ENCODE results near the gene NPPA. TPM values are rescaled to one million over a fixed set of nuclear protein-coding genes. Genes with fewer than 3 reads are reported as not detected.
A peak's percentile ranks its signal among the peaks of the same experiment; 100 is the strongest.

The NPPA gene
- total and polyA plus RNA-seq, 9 of the 15 experiments (the other 6 are each of a cell fraction or from before 2014, with no cell fraction given) = not detected

- H3K4me1 ChIP-seq (replicated peaks in 1 of 2; ENCODE audit: control insufficient read depth in 2 of 2, insufficient read depth in 2 of 2, low read length in 2 of 2) = peaks cover 35 to 40% of the 10 kb centered on the region in 2 experiments
- peaks cover 82% of the 10 kb centered on the region for H3K79me2 ChIP-seq (ENCODE audit: control insufficient read depth, insufficient read depth, low read length)
- no peaks in the 10 kb centered on the region for H3K9me3 ChIP-seq (replicated peaks; ENCODE audit: control insufficient read depth, insufficient read depth, low read depth, low read length)
- no peaks in the 10 kb centered on the region for H3K27me3 ChIP-seq (ENCODE audit: control insufficient read depth in 2 of 2, insufficient read depth in 2 of 2, low read length in 2 of 2)
- H4K20me1 ChIP-seq (replicated peaks; ENCODE audit: control insufficient read depth, insufficient read depth, low read length) = 0 out of 2 replicates have a peak, but pooled peaks cover 5% of the 10 kb centered on the region
- in situ Hi-C loops (cut with MboI) (no loop called here), intact Hi-C loops (cut with micrococcal nuclease) (loop anchor here (1.0 to 2.0 kb wide), 2 partner anchors 7 to 103 kb away; no protein-coding TSS in a partner anchor)
- H2AFZ ChIP-seq (ENCODE audit: low read depth, low read length) = peak within 1 kb of the TSS; percentile 91
- H3K4me2 ChIP-seq (ENCODE audit: insufficient read depth, low read length) = peak within 1 kb of the TSS; percentile 99
- peak; percentile 97 to 100 (median 98) for DNase-seq (ENCODE audit: extremely low read depth in 1 of 4, low spot score in 3 of 4)
- peak within 1 kb of the TSS; percentile 97 for H3K9ac ChIP-seq (ENCODE audit: insufficient read depth in 1 of 2, low read depth in 2 of 2, low read length in 2 of 2)
- BruUV-seq (replicated peaks) = TSS peak; percentile 45
- H3K36me3 ChIP-seq (ENCODE audit: control insufficient read depth, insufficient read depth, low read length) = peaks cover 51% of the 10 kb centered on the region
- peak within 1 kb of the TSS; percentile 81 for H3K4me3 ChIP-seq
- no peaks in the 10 kb centered on the region for H3K9me1 ChIP-seq (ENCODE audit: control insufficient read depth, insufficient read depth, low read length)
- peak; percentile 95 for FAIRE-seq
- peak within 1 kb of the TSS; percentile 98 for H3K27ac ChIP-seq (ENCODE audit: extremely low read depth, low read depth, low read length)
- ChIA-PET POLR2A (interaction anchor here (0.6 to 4.9 kb wide), 20 partner anchors 8 to 222 kb away, joined by 3 to 104 read pairs (median 4); partner anchors contain the start of gene MIIP), CTCF (ENCODE audit: low intra/inter-chr PET ratio) (no interaction called here)
- WGBS (ENCODE audit: insufficient coverage, low coverage, missing lambda C conversion rate) = under 1% methylated on average over 68 of the region's 72 CpGs
- ATAC-seq = peak; percentile 84
- TF ChIP-seq GTF2E2 (tag; IDR thresholded peaks at IDR 0.05) (peak; percentile 88), POLR2G (IDR thresholded peaks at IDR 0.05; ENCODE audit: low read depth, low read length) (peak; percentile 98), SMC3 (conservative IDR thresholded peaks at IDR 0.05; ENCODE audit: insufficient read depth, low read depth, low read length) (no peak), ZNF766 (CRISPR knock-in tag; conservative IDR thresholded peaks at IDR 0.05) (peak; percentile 82), ZNF311 (CRISPR knock-in tag; IDR thresholded peaks at IDR 0.05) (0 out of 2 replicates have a peak, but pooled peaks have one; percentile 5), NR2C2 (CRISPR knock-in tag; IDR thresholded peaks at IDR 0.05) (no peak), NR2C2 (tag; IDR thresholded peaks at IDR 0.05) (peak; percentile 83; the same call in 1 of the 2 replicates), ZNF239 (CRISPR knock-in tag; IDR thresholded peaks at IDR 0.05) (peak; percentile 28), FOXJ2 (tag; IDR thresholded peaks at IDR 0.05) (peak; percentile 79), NKRF (IDR thresholded peaks at IDR 0.05; ENCODE audit: borderline replicate concordance) (peak; percentile 100), TCF3 (CRISPR knock-in tag; IDR thresholded peaks at IDR 0.05) (no peak; the same call in 1 of the 2 replicates), ZNF780A (CRISPR knock-in tag; IDR thresholded peaks at IDR 0.05) (no peak), ZBTB17 (CRISPR knock-in tag; IDR thresholded peaks at IDR 0.05) (no peak), PCBP1 (IDR thresholded peaks at IDR 0.05; ENCODE audit: low read depth, low read length, poor library complexity, severe bottlenecking) (peak; percentile 53), PHF8 (IDR thresholded peaks at IDR 0.05; ENCODE audit: borderline replicate concordance, low read length) (peak; percentile 82; the same call in 1 of the 2 replicates), SRSF3 (IDR thresholded peaks at IDR 0.05; ENCODE audit: insufficient read depth, low read length) (peak; percentile 92; the same call in 1 of the 2 replicates), RBM25 (IDR thresholded peaks at IDR 0.05; ENCODE audit: low read depth, low read length, severe bottlenecking) (no peak), ESRRA (IDR thresholded peaks at IDR 0.05; ENCODE audit: borderline replicate concordance, low read depth) (peak; percentile 91), ID3 (CRISPR knock-in tag; IDR thresholded peaks at IDR 0.05) (no peak), ID3 (tag; IDR thresholded peaks at IDR 0.05) (peak; percentile 41; the same call in 1 of the 2 replicates)
Observed at GRCh38 chr1:11805422-11806306, 41.9 kb downstream of the NPPA start, which contains the start of the genes CLCN6 and MTHFR. CLCN6 (plus strand) TSS chr1:11806191; CDS start chr1:11806263, 72 bp downstream. MTHFR (minus strand) TSS chr1:11805964; CDS start chr1:11803116, 2,848 bp downstream.

Data from K562 (cell line).